CD14-positive monocyte (primary cell): ENCODE measurements around the gene ADD2. TPM values are rescaled to one million over a fixed set of nuclear protein-coding genes. Genes with fewer than 3 reads are reported as not detected.

Source experiments
- DNase-seq, 3 donors: peaks; one replicate each; pipeline ENCODE4 v3.0.0-alpha.2; 2011 to 2022
- H2AFZ ChIP-seq: 2 replicates; pipeline ENCODE4 v1.6.0; 2012; ENCODE audit warnings: mild to moderate bottlenecking, low read depth, low read length, inconsistent platforms; ENCODE audit not compliant: insufficient read depth, poor library complexity, severe bottlenecking
- H3K27ac ChIP-seq, 2 donors: 1 replicate in 1 of 2; 2 replicates in 1 of 2; pipeline ENCODE4 v1.5.1; 2012 to 2013; ENCODE audit warnings: low read length in 2 of 2, control low read depth in 1 of 2, inconsistent platforms in 1 of 2, low read depth in 1 of 2, mild to moderate bottlenecking in 1 of 2
- H3K27me3 ChIP-seq, 2 donors: one replicate each; pipeline versions ENCODE4 v1.6.0 to v1.6.1; 2011 to 2013; ENCODE audit warnings: low read length in 2 of 2; ENCODE audit not compliant: control insufficient read depth in 2 of 2, insufficient read depth in 2 of 2
- H3K36me3 ChIP-seq, 2 donors: replicated peaks in 1 of 2; 1 replicate in 1 of 2; 2 replicates in 1 of 2; pipeline versions ENCODE4 v1.5.1 to v1.6.1; 2012 to 2013; ENCODE audit warnings: low read length in 2 of 2, control low read depth in 1 of 2, inconsistent platforms in 1 of 2, mild to moderate bottlenecking in 1 of 2; ENCODE audit not compliant: insufficient read depth in 2 of 2, control insufficient read depth in 1 of 2
- H3K4me1 ChIP-seq, 2 donors: 1 replicate in 1 of 2; 2 replicates in 1 of 2; pipeline versions ENCODE4 v1.5.1 to v1.6.1; 2012 to 2013; ENCODE audit warnings: low read length in 2 of 2, control low read depth in 1 of 2, inconsistent platforms in 1 of 2, mild to moderate bottlenecking in 1 of 2, moderate library complexity in 1 of 2; ENCODE audit not compliant: insufficient read depth in 2 of 2, control insufficient read depth in 1 of 2
- H3K4me2 ChIP-seq: replicated peaks from 2 replicates; pipeline ENCODE3; 2012; ENCODE audit warnings: low read length, moderate library complexity, mild to moderate bottlenecking; ENCODE audit not compliant: poor library complexity, severe bottlenecking; ENCODE audit errors: extremely low read depth
- H3K4me3 ChIP-seq, 3 experiments: fragments of 200-600 bp in 1 of 3; sonication (generic) in 1 of 3; replicated peaks in 1 of 3; 1 replicate in 2 of 3; 2 replicates in 1 of 3; pipeline ENCODE4 v1.5.1; 2011 to 2013; ENCODE audit warnings: low read length in 3 of 3, mild to moderate bottlenecking in 3 of 3, control low read depth in 2 of 3, low read depth in 2 of 3, inconsistent platforms in 1 of 3, moderate library complexity in 1 of 3
- H3K79me2 ChIP-seq: 2 replicates; pipeline ENCODE4 v1.6.0; 2012; ENCODE audit warnings: mild to moderate bottlenecking, control low read depth, inconsistent platforms, low read length, moderate library complexity; ENCODE audit not compliant: insufficient read depth
- H3K9ac ChIP-seq: 2 replicates; pipeline ENCODE4 v1.6.0; 2017; ENCODE audit warnings: low read length, mild to moderate bottlenecking; ENCODE audit not compliant: insufficient read depth, poor library complexity, severe bottlenecking
- H3K9me3 ChIP-seq, 2 donors: replicated peaks in 1 of 2; 1 replicate in 1 of 2; 2 replicates in 1 of 2; pipeline versions ENCODE4 v1.5.1 to v1.6.1; 2012 to 2013; ENCODE audit warnings: low read length in 2 of 2, control low read depth in 1 of 2; ENCODE audit not compliant: control insufficient read depth in 1 of 2, insufficient read depth in 1 of 2
- H4K20me1 ChIP-seq: 2 replicates; pipeline ENCODE4 v1.6.0; 2012; ENCODE audit warnings: mild to moderate bottlenecking, low read length, control low read depth, moderate library complexity; ENCODE audit not compliant: insufficient read depth
- H3K27ac Mint-ChIP-seq, 7 donors: one replicate each; pipeline ENCODE4 v1.8.0; 2020; ENCODE audit warnings: mild to moderate bottlenecking in 7 of 7, mixed read lengths in 7 of 7, moderate library complexity in 6 of 7, inconsistent platforms in 2 of 7
- H3K27me3 Mint-ChIP-seq, 3 donors: one replicate each; pipeline ENCODE4 v1.8.0; 2021 to 2022; ENCODE audit warnings: low read depth in 3 of 3, mild to moderate bottlenecking in 3 of 3, mixed read lengths in 3 of 3, moderate library complexity in 3 of 3, inconsistent platforms in 1 of 3
- H3K36me3 Mint-ChIP-seq, 2 donors: one replicate each; pipeline ENCODE4 v1.8.0; 2020; ENCODE audit warnings: mixed read lengths in 2 of 2, inconsistent platforms in 1 of 2, mild to moderate bottlenecking in 1 of 2
- H3K4me1 Mint-ChIP-seq: one replicate; pipeline ENCODE4 v1.8.0; 2020; ENCODE audit warnings: mild to moderate bottlenecking, mixed read lengths
- H3K4me3 Mint-ChIP-seq, 2 donors: one replicate each; pipeline ENCODE4 v1.8.0; 2020; ENCODE audit warnings: mild to moderate bottlenecking in 2 of 2, mixed read lengths in 2 of 2, moderate library complexity in 1 of 2
- H3K9me3 Mint-ChIP-seq, 7 donors: one replicate each; pipeline ENCODE4 v1.8.0; 2020 to 2022; ENCODE audit warnings: mixed read lengths in 7 of 7, mild to moderate bottlenecking in 6 of 7, moderate library complexity in 6 of 7, inconsistent platforms in 2 of 7
- CTCF ChIP-seq: fragments of 200-600 bp; IDR thresholded peaks from one replicate; pipeline ENCODE4 v1.8.0; 2022; ENCODE audit warnings: antibody characterized with exemption, mild to moderate bottlenecking
- WGBS: methylation state at CpG from one replicate; pipeline ENCODE4 v1.1.5; 2013; ENCODE audit warnings: missing lambda C conversion rate; ENCODE audit not compliant: insufficient coverage; 5-methylcytosine and 5-hydroxymethylcytosine counted together
- intact Hi-C, 2 donors: fragments of 100-400 bp; cut with micrococcal nuclease; formaldehyde crosslinking; loops; one replicate each; pipeline versions ENCODE4 v1.15.0 to v1.15.1; 2023
- polyA plus RNA-seq, 3 donors: library from polyadenylated mRNA; depleted of rRNA in 1 of 3; unstranded in 2 of 3; stranded (reverse) in 1 of 3; fragments of 300-500 nt in 2 of 3; fragments of >200 nt in 1 of 3; fragmentation: Illumina TruSeq in 2 of 3; gene quantifications; 1 replicate in 2 of 3; 2 replicates in 1 of 3; pipeline ENCODE4 v1.2.3, GENCODE V29; 2012 to 2021
- small RNA-seq: library from RNA; depleted of rRNA; stranded (forward); fragments of <200 nt; gene quantifications from one replicate; pipeline ENCODE3, GENCODE V24; 2012; ENCODE audit warnings: low read depth; ENCODE audit not compliant: insufficient read length

ADD2 gene
- polyA plus RNA-seq, 3 donors: 0.18 to 0.56 (median 0.26) TPM

GRCh38 chr2:70608373-70608772, 159.6 kb downstream of the ADD2 start:
- intact Hi-C loops: no loop called here
- WGBS: 100% methylated on average over 3 of the region's 6 CpGs
- Histone ChIP-seq H3K4me3 (no peak overlapping the region), H3K4me2 (no peak overlapping the region), H3K36me3 (no peaks in the 10 kb centered on the region), H3K79me2 (no peaks in the 10 kb centered on the region), H2AFZ (no peak overlapping the region), H3K9me3 (no peaks in the 10 kb centered on the region), H3K27me3 (no peaks in the 10 kb centered on the region), H3K9ac (no peak overlapping the region), H3K27ac (no peak overlapping the region), H4K20me1 (no peaks in the 10 kb centered on the region), H3K4me1 (no peaks in the 10 kb centered on the region)
- no peak for TF ChIP-seq CTCF
- Mint-ChIP-seq H3K9me3 (no peaks in the 10 kb centered on the region), H3K4me1 (no peaks in the 10 kb centered on the region), H3K36me3 (no peaks in the 10 kb centered on the region), H3K27ac (no peak overlapping the region), H3K4me3 (no peak overlapping the region), H3K27me3 (peaks cover 7 to 11% (median 8%) of the 10 kb centered on the region in 3 donors)
- no peak for DNase-seq

GRCh38 chr2:70607121-70607561, 160.9 kb downstream of the ADD2 start:
- Histone ChIP-seq H3K27ac (no peak overlapping the region), H3K27me3 (no peaks in the 10 kb centered on the region), H3K4me1 (no peaks in the 10 kb centered on the region), H3K4me2 (no peak overlapping the region), H2AFZ (no peak overlapping the region), H4K20me1 (no peaks in the 10 kb centered on the region), H3K4me3 (no peak overlapping the region), H3K9me3 (no peaks in the 10 kb centered on the region), H3K79me2 (no peaks in the 10 kb centered on the region), H3K9ac (no peak overlapping the region), H3K36me3 (no peaks in the 10 kb centered on the region)
- Mint-ChIP-seq H3K4me1 (no peaks in the 10 kb centered on the region), H3K4me3 (no peak overlapping the region), H3K27me3 (peaks cover 6 to 11% (median 9%) of the 10 kb centered on the region in 3 donors), H3K27ac (peak overlapping the region in 1 of 7 donors; percentile 47), H3K9me3 (no peaks in the 10 kb centered on the region), H3K36me3 (no peaks in the 10 kb centered on the region)
- no peak for DNase-seq
- intact Hi-C loops: no loop called here
- WGBS: 98% methylated on average over 5 of the region's 8 CpGs
- TF ChIP-seq CTCF: no peak

Small RNA genes lying within 50 kb of the gene (small RNA-seq; reads per million reads assigned to genes)
- gene HMGN2P21: not detected

Other genes starting within 250 kb of the ADD2 start
- gene TGFA, start 214.4 kb downstream of the ADD2 start, polyA plus RNA-seq: 1 to 10 TPM; 1.7 to 2.5 (median 1.7) TPM
- under 1 TPM in 1 of 3 donors, not detected in 2; 0.13 TPM for gene FIGLA, start 22.4 kb upstream of the ADD2 start, polyA plus RNA-seq
- gene CLEC4F, start 52.4 kb upstream of the ADD2 start, polyA plus RNA-seq: 10 to 100 TPM in 1 of 3 donors, 1 to 10 TPM in 1, under 1 TPM in 1; 0.65 to 17.0 (median 2.3) TPM
- gene CD207, start 67.6 kb upstream of the ADD2 start, polyA plus RNA-seq: under 1 TPM in 1 of 3 donors, not detected in 2; 0.05 TPM
- not detected for gene VAX2, start 132.4 kb upstream of the ADD2 start, polyA plus RNA-seq
- gene ATP6V1B1, start 167.7 kb upstream of the ADD2 start, polyA plus RNA-seq: not detected
- gene ANKRD53, start 210.4 kb upstream of the ADD2 start, polyA plus RNA-seq: under 1 TPM in 1 of 3 donors, not detected in 2; 0.12 TPM
- gene TEX261, start 226.7 kb upstream of the ADD2 start, polyA plus RNA-seq: 10 to 100 TPM; 20.1 to 32.2 (median 30.6) TPM